Measurements from ENCODE around the gene NSUN2.
A peak's percentile ranks its signal among the peaks of the same experiment; 100 is the strongest.

NSUN2 gene

DNA sequence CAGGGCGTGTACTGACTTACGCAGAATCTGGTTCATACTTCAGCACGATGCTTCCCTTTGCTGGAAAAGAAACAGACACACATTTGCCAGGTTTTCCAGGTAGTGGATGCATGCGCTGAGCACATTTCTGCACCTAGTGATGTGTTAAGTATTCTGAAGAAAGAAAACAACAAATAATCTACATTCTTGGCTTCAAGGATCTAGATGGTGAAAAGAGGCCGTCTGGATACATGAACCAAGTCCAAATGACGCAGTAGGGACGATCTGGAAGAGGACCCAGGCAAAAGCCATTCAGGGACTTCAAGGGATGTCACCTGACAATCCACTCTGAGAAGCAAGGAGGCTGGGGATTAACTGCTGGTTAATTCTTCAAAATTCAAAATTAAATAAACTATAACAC lies 30.4 kb downstream of the NSUN2 start:
- no peak for DNase-seq

DNA sequence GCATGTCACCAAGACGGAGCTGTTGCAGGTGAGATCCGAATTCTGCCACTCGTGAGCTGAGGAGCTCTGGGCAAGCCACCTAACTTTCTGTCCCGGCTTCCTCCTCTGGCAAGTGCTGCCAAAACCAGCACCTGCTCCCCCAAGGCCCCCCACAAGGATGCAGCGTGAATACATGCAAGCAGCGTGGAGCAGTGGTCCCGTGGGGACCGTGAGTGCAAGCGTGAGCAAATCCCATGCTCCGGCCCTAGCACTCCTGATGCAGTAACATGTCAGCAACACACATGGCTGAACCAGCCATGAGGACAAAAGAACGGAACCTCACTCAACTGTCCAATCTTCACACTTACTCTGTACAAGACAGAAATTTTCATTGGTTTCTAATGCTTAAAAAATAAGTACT lies 31.0 kb downstream of the NSUN2 start:
- DNase-seq: no peak

DNA sequence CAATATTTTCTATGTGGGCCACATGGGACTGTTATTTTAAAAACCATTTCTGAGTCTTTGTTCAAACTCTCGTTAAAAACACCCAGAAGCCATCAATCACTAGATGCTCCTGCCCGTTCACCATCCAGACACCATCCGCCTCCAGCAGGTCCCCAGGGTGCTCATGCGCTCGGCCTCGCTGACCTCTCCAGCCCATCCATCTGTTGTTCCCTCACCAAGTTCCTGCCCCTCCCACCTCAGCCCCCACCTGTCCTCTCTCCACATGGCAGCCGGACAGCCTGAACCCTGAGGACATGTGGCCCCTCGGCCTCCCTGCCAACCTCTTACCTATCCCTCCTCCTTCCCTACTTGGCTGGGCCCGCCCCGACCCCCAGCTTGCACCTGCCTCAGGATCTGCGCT lies 31.6 kb downstream of the NSUN2 start:
- no peak for DNase-seq

GRCh38 chr5:6599739-6600138 lies 33.1 kb downstream of the NSUN2 start:
- DNase-seq: no peak

GRCh38 chr5:6598351-6598900 lies 34.4 kb downstream of the NSUN2 start:
- no peak for DNase-seq

DNA sequence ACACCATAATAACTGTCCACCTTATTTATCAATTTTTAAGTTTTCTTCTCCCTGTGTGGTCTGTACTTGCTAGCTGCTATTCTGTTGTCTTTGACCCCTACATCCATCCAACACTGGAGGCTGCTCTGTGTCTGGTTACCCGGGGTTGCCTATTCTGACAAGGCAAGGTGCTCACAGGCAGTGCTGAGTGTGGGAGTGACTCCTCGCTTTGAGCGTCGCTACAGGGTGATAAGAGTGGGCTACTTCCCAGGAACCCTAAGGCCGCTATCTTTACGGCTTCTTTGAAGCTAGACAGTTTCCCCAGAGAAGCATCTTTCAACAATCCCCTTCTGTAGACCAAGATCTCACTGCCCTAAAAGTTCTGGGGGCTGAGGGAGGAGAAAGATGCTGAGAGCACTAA lies 35.3 kb downstream of the NSUN2 start:
- DNase-seq: no peak

DNA sequence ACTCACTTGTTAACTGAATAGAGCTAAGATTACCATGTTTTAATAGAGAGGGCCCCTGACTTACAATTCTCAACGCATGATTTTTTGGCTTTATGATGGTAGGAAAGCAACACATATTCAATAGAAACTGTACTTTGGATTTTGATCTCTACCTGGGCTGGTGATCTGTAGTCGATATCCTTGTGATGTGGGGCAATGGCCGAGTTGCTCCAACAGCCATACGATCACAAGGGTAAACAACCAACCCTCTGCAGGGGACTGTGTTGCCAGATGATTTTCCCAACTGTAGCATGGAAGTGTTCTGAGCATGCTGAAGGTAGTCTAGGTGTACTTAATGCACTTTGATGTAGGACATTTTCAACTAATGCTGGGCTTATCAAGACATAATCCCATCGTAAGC lies 36.5 kb downstream of the NSUN2 start:
- no peak for DNase-seq

DNA sequence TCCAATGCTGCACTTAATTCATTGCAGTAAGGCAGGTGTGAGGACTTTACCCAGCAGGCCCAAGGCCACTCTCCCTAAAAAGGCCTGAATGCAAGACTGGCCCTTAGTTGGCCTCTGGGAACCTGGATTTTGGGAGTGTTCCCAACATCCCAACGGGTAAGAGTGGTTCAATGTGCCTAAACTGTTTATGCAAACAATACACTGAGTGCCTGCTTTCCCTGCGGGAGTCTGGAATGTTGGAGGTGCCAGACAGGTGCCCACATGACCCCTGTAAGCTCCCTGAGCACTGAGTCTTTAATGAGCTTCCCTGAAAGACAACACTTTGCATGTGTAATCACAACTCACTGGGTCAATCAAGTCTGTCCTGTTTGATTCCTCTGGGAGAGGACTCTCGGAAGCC lies 37.4 kb downstream of the NSUN2 start:
- no peak for DNase-seq

DNA sequence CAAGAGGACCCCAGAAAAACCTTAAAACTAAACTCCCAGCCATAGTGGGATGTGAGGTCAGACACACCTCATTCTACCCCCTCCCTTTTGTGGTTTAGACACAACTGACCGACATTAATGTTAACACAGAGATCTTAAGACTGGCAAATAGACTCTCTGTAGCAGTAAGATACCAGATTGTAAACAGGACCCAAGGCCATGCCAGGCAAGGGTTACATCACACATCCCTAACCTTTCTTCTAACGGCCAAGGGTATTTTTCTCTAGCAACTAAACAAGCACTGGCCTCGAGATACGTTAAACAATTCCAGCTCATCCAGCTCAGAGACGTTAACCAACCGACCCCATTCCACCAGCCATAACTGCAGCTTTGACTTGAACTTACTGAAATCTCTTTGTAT lies 38.8 kb downstream of the NSUN2 start:
- DNase-seq: no peak

- no peak for DNase-seq
Measured at GRCh38 chr5:6593148-6594016, 39.5 kb downstream of the NSUN2 start.

GRCh38 chr5:6592601-6593000 lies 40.2 kb downstream of the NSUN2 start:
- DNase-seq: peak; percentile 61 to 78

- DNase-seq: peak in 1 of 2 donors; percentile 5
Measured at GRCh38 chr5:6591671-6592288, 41.1 kb downstream of the NSUN2 start.

- DNase-seq: no peak
Measured at GRCh38 chr5:6590581-6590980, 42.3 kb downstream of the NSUN2 start.

- DNase-seq: no peak
Measured at GRCh38 chr5:6587171-6587570, 45.7 kb downstream of the NSUN2 start.

DNA sequence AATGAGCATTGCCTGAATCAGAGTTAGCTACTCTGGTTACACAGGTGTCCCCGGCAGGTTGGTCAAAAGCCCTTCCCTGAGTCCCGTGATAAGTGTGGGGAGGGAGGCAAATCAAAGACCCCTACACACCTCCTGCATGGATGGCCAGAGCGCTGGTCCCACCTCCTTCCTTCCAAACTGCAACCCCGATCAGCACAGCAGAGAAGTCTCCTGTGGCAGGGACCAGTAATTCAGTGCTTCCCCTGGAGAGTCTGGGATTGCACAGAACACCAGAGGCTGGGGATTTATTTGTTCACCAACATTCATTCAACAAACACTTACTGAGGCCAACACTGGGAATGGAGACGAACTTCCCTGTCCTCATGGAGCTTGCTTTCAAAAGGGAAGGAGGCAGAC lies 46.2 kb downstream of the NSUN2 start:
- no peak for DNase-seq

DNA sequence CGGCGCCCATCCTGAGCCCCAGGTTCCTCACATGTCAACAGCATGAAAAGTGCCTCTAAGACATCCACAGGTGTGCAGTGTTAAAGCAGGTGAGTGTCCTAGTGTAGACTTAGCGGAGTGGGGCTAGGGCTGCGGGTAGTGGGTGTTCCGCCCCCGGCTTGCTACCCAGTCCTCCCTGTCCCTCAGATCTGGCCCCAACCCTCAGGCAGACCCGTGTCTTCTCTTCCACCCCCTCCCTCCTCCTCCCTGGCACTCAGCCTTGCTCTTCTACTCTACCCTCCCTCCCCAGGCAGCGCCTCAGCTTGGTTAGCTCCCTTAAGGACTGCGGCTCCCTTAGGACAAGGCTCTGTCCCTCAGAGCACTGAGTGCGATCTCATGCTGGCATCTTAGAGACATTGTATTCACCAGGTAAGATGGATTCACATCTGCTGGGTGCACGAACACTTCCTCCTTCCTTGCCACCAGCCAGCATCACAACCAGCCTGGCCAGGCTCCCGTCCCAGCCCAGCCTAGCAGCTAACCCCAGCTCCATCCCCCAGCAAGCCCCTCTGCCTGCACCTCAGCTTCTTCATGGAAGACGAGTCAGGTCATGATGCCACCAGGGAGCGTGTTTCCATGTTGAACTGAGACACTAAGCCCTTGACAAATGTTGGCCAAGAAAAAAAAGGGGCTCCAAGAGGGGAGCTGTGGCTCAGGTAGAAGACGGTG lies 46.8 kb downstream of the NSUN2 start:
- no peak for DNase-seq

GRCh38 chr5:6585168-6585567 lies 47.7 kb downstream of the NSUN2 start:
- no peak for DNase-seq

- DNase-seq: no peak
Measured at GRCh38 chr5:6584727-6585126, 48.1 kb downstream of the NSUN2 start.

DNA sequence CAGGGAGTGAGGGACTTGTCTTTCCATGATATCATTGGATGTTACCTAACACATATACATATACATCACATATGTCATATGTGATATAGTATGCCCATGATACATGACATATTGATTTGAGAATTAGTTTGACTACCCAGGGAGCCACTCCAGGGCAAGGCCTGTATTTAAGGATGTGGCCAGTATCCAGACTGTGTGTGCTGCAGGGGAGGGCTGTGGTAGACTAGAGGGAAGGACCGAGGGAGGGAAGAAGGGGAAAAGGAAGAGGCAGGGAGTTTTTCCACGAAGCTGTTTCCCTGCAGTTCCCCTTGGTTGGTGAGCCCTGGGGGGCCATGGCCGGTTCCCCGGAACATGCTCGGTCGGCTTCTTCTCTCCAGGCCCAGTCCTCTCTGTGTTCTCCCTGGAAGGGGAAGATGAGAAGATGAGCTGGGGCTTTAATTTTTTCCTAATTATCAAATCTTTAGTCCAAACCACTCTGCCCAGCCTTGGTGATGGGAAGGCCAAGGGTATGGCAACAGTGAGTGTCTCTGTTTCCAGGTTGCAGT lies 48.7 kb downstream of the NSUN2 start:
- no peak for DNase-seq

DNA sequence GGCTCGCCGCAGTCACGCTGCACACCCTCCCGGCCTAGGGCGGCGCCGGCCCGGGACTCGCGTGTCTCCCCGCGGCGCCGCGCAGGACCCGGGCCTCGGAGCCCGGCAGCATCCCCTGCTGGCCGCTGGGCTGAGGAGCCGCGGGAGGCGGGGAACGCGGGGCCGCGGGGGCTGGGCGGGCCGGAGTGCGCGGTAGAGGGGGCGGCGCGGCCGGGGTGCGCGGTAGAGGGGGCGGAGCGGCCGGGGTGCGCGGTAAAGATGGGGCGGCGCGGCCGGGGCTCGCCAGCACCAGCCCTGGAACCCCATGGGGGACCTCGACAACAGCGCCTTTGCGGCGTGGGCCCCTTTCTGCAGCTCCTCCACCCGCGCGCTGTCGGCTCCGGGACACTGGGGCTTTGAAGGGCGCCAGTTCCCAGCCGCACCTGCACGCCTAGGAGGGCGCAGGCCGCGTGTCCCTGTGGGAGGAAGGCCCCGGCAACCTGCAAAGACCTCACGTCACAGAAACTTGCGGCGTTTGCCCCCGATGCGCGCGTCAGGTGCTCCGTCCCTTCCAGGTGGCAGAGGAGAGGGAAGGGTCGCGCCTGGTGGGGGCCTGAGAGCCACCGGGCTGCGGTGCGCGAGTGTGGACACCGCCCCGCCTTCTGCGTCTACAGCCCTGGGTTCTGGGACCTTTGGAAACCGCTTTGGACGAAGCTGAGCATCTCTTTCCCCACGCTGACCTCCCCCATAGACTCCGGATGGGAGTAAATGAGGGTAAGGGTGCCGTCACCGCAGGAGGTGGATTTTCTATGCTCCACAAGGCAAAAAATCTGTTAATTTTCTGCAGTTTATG lies 49.6 kb downstream of the NSUN2 start:
- no peak for DNase-seq

- DNase-seq: no peak
Measured at GRCh38 chr5:6582507-6583048, 50.3 kb downstream of the NSUN2 start.
